ENCODE measurements around the gene TSC2. TPM values are rescaled to one million over a fixed set of nuclear protein-coding genes. Genes with fewer than 3 reads are reported as not detected.

The TSC2 gene
- total and polyA plus RNA-seq, 9 of the 15 experiments (the other 6 are each of a cell fraction or from before 2014, with no cell fraction given), result 1.3 to 68.1 (median 16.6) TPM

DNA sequence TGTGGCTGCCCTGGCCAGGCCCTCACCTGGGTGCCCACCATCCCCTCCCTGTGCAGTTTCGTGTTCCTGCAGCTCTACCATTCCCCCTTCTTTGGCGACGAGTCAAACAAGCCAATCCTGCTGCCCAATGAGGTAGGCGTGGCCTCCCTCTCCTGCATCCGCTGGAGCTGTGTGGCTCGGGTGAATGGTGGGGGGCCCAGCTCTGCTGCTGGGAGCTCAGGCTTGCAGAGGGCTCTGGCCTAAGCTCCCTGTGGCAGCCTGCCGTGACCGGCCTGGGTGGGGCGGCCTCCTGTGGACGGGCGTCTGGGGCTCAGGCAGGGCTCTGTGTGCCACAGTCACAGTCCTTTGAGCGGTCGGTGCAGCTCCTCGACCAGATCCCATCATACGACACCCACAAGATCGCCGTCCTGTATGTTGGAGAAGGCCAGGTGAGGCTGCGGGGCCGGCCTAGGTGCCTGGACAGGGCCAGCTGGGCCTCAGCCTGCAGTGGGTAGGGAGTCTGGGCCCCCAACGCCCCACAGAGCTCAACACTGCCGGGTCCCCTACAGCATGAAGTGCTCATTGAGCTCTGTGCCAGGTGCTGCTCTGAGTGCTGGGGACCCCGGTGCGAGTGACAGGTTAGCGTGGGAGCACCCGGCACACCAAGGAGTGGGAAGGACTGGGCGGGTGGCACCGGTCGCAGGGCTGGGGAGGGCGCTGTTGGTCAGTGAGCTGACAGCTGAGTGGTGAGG lies 37.3 kb downstream of the TSC2 start:
- BruUV-seq (replicated peaks), result no TSS peak
- H2AFZ ChIP-seq (ENCODE audit: low read depth, low read length), result no peak overlapping the region
- H3K79me2 ChIP-seq (ENCODE audit: control insufficient read depth, insufficient read depth, low read length), result no peaks in the 10 kb centered on the region
- H3K27me3 ChIP-seq (ENCODE audit: control insufficient read depth in 2 of 2, insufficient read depth in 2 of 2, low read length in 2 of 2), result no peaks in the 10 kb centered on the region
- CTCF ChIA-PET (ENCODE audit: low intra/inter-chr PET ratio), result no interaction called here
- intact Hi-C loops (cut with micrococcal nuclease), result no loop called here
- no peak overlapping the region for H3K4me2 ChIP-seq (ENCODE audit: insufficient read depth, low read length)
- in situ Hi-C loops (cut with MboI), result loop anchor here (10.0 kb wide), 1 partner anchor 60 kb away; the partner anchor contains the start of gene RAB26
- H3K9me1 ChIP-seq (ENCODE audit: control insufficient read depth, insufficient read depth, low read length), result no peaks in the 10 kb centered on the region
- H3K4me1 ChIP-seq (replicated peaks in 1 of 2; ENCODE audit: control insufficient read depth in 2 of 2, insufficient read depth in 2 of 2, low read length in 2 of 2), result peaks cover 0 to 50% of the 10 kb centered on the region in 2 experiments; a peak in 2 of 5 replicates
- ATAC-seq, result no peak
- WGBS (ENCODE audit: insufficient coverage, low coverage, missing lambda C conversion rate), result 93% methylated on average over 24 of the region's 29 CpGs
- TF ChIP-seq POLR2G (IDR thresholded peaks at IDR 0.05; ENCODE audit: low read depth, low read length) (peak; percentile 62; the same call in 1 of the 2 replicates), ZNF316 (IDR thresholded peaks at IDR 0.05) (no peak)
- POLR2A ChIA-PET, result interaction anchor here (0.6 to 1.4 kb wide), 4 partner anchors 19 to 87 kb away, joined by 3 to 4 read pairs (median 3); partner anchors contain the start of genes NTHL1 and TSC2
- H3K9me3 ChIP-seq (replicated peaks; ENCODE audit: control insufficient read depth, insufficient read depth, low read depth, low read length), result no peaks in the 10 kb centered on the region
- peak overlapping the region in 1 of 2 experiments; percentile 1; a peak in 1 of 4 replicates for H3K9ac ChIP-seq (ENCODE audit: insufficient read depth in 1 of 2, low read depth in 2 of 2, low read length in 2 of 2)
- peaks cover 71% of the 10 kb centered on the region; the same call in 2 of the 3 replicates for H3K36me3 ChIP-seq (ENCODE audit: control insufficient read depth, insufficient read depth, low read length)
- no peak overlapping the region for H3K27ac ChIP-seq (ENCODE audit: extremely low read depth, low read depth, low read length)
- H3K4me3 ChIP-seq, result no peak overlapping the region
- no peak for FAIRE-seq
- H4K20me1 ChIP-seq (replicated peaks; ENCODE audit: control insufficient read depth, insufficient read depth, low read length), result no peaks in the 10 kb centered on the region
- DNase-seq (ENCODE audit: extremely low read depth in 1 of 4, low spot score in 3 of 4), result no peak

DNA sequence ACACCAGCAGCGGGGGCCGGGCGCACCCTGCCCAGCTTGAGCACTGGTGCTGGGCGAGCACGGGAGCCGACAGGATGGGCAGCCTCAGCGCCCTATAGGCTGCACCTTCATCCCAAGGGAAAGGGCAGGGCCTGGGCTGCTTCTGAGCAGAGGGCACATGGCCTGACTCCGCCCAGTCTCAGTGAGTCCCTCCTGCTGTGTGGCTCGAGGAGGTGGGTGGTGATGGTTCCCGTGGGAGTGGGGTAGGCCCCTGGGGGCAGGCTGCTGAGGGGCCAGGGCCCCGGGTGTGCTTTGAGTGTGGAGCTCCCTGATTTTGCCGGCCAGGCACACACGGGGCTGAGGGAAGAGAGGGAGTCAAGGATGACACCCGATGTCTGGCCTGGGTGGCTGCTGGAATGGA lies 37.9 kb downstream of the TSC2 start:
- WGBS (ENCODE audit: insufficient coverage, low coverage, missing lambda C conversion rate), result 69% methylated on average over 9 of the region's 14 CpGs
- Histone ChIP-seq H3K4me2 (ENCODE audit: insufficient read depth, low read length) (no peak overlapping the region), H3K9me1 (ENCODE audit: control insufficient read depth, insufficient read depth, low read length) (no peaks in the 10 kb centered on the region), H4K20me1 (replicated peaks; ENCODE audit: control insufficient read depth, insufficient read depth, low read length) (no peaks in the 10 kb centered on the region), H3K4me3 (no peak overlapping the region), H3K27me3 (ENCODE audit: control insufficient read depth in 2 of 2, insufficient read depth in 2 of 2, low read length in 2 of 2) (no peaks in the 10 kb centered on the region), H3K9me3 (replicated peaks; ENCODE audit: control insufficient read depth, insufficient read depth, low read depth, low read length) (no peaks in the 10 kb centered on the region), H3K27ac (ENCODE audit: extremely low read depth, low read depth, low read length) (no peak overlapping the region), H3K36me3 (ENCODE audit: control insufficient read depth, insufficient read depth, low read length) (peaks cover 74% of the 10 kb centered on the region; the same call in 2 of the 3 replicates), H3K4me1 (replicated peaks in 1 of 2; ENCODE audit: control insufficient read depth in 2 of 2, insufficient read depth in 2 of 2, low read length in 2 of 2) (peaks cover 0 to 48% of the 10 kb centered on the region in 2 experiments; a peak in 2 of 5 replicates), H3K79me2 (ENCODE audit: control insufficient read depth, insufficient read depth, low read length) (no peaks in the 10 kb centered on the region), H3K9ac (ENCODE audit: insufficient read depth in 1 of 2, low read depth in 2 of 2, low read length in 2 of 2) (no peak overlapping the region), H2AFZ (ENCODE audit: low read depth, low read length) (no peak overlapping the region)
- intact Hi-C loops (cut with micrococcal nuclease) (no loop called here), in situ Hi-C loops (cut with MboI) (loop anchor here (10.0 kb wide), 1 partner anchor 59 kb away; the partner anchor contains the start of gene RAB26)
- ChIA-PET CTCF (ENCODE audit: low intra/inter-chr PET ratio) (no interaction called here), POLR2A (interaction anchor here (1.3 to 1.4 kb wide), 2 partner anchors 38 to 82 kb away, joined by 3 to 4 read pairs; partner anchors contain the start of genes NTHL1 and TSC2)
- DNase-seq (ENCODE audit: extremely low read depth in 1 of 4, low spot score in 3 of 4) (no peak), FAIRE-seq (no peak), ATAC-seq (no peak)
- no TSS peak for BruUV-seq (replicated peaks)
- TF ChIP-seq, protein P1, sequence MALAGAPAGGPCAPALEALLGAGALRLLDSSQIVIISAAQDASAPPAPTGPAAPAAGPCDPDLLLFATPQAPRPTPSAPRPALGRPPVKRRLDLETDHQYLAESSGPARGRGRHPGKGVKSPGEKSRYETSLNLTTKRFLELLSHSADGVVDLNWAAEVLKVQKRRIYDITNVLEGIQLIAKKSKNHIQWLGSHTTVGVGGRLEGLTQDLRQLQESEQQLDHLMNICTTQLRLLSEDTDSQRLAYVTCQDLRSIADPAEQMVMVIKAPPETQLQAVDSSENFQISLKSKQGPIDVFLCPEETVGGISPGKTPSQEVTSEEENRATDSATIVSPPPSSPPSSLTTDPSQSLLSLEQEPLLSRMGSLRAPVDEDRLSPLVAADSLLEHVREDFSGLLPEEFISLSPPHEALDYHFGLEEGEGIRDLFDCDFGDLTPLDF (CRISPR knock-in tag; IDR thresholded peaks at IDR 0.05), result no peak
- TF ChIP-seq RBFOX2 (IDR thresholded peaks at IDR 0.05; ENCODE audit: low read depth, low read length) (no peak), HNRNPL (IDR thresholded peaks at IDR 0.05; ENCODE audit: low read depth, low read length) (no peak), PTTG1 (tag; IDR thresholded peaks at IDR 0.05; ENCODE audit: low read depth) (no peak), ZFX (CRISPR knock-in tag; IDR thresholded peaks at IDR 0.05) (no peak), XRCC4 (IDR thresholded peaks at IDR 0.05; ENCODE audit: extremely low read depth, insufficient read depth, insufficient read length) (no peak)

All from K562 (cell line).